Mesodermal cell (in vitro differentiated cells): ENCODE results near the gene MED25.
"Not testable (repeated sequence)": the region's sequence is repeated elsewhere in the genome, so short reads cannot be mapped to it uniquely, and the experiment has no call there.

Experiments used
- H3K27ac ChIP-seq: 2 replicates; pipeline ENCODE4 v1.7.0; 2013; ENCODE audit warnings: mild to moderate bottlenecking, low read depth, low read length, moderate library complexity; ENCODE audit not compliant: severe bottlenecking
- H3K36me3 ChIP-seq: 2 replicates; pipeline ENCODE4 v1.7.1; 2013; ENCODE audit warnings: mild to moderate bottlenecking, low read length, moderate library complexity; ENCODE audit not compliant: control insufficient read depth, insufficient read depth
- H3K4me1 ChIP-seq: one replicate; pipeline ENCODE4 v1.7.1; 2013; ENCODE audit warnings: mild to moderate bottlenecking, low read length; ENCODE audit not compliant: insufficient read depth, control insufficient read depth, poor library complexity, severe bottlenecking
- H3K4me3 ChIP-seq: 2 replicates; pipeline ENCODE4 v1.7.0; 2013; ENCODE audit warnings: low read length, control low read depth, mild to moderate bottlenecking; ENCODE audit not compliant: insufficient read depth, poor library complexity, severe bottlenecking; ENCODE audit errors: extremely low read depth
- H3K9me3 ChIP-seq: 2 replicates; pipeline ENCODE4 v1.7.1; 2013; ENCODE audit warnings: mild to moderate bottlenecking, low read length, moderate library complexity; ENCODE audit not compliant: control insufficient read depth
- WGBS, 2 experiments: methylation state at CpG; one replicate each; pipeline ENCODE4 v1.1.5; 2013; ENCODE audit warnings: missing lambda C conversion rate in 2 of 2; ENCODE audit not compliant: insufficient coverage in 2 of 2; 5-methylcytosine and 5-hydroxymethylcytosine counted together

Gene MED25

GRCh38 chr19:49818649-49819370 is 721 bp downstream of the MED25 start:
- 47 to 53% methylated on average over 11 to 16 of the region's 16 CpGs for WGBS, 2 experiments
- Histone ChIP-seq H3K36me3 (peaks cover 32% of the 10 kb centered on the region), H3K9me3 (no peaks in the 10 kb centered on the region), H3K4me1 (peaks cover 6% of the 10 kb centered on the region), H3K27ac (peak overlapping the region; percentile 95), H3K4me3 (peak overlapping the region; percentile 96)

GRCh38 chr19:49819452-49820115 is 1.5 kb downstream of the MED25 start:
- peaks cover 40% of the 10 kb centered on the region for H3K36me3 ChIP-seq
- WGBS, 2 experiments: 86 to 97% methylated on average over 4 to 5 of the region's 7 CpGs
- H3K4me1 ChIP-seq, H3K9me3 ChIP-seq, H3K27ac ChIP-seq: not testable (repeated sequence)
- H3K4me3 ChIP-seq: peak overlapping the region; percentile 96

- H3K27ac ChIP-seq: no peak overlapping the region
- WGBS, 2 experiments: 88 to 97% methylated on average over 6 to 7 of the region's 10 CpGs
- H3K4me1 ChIP-seq: peaks cover 6% of the 10 kb centered on the region
- no peak overlapping the region for H3K4me3 ChIP-seq
- peaks cover 44% of the 10 kb centered on the region for H3K36me3 ChIP-seq
- no peaks in the 10 kb centered on the region for H3K9me3 ChIP-seq
Observed at GRCh38 chr19:49820125-49820524, 2.0 kb downstream of the MED25 start.

GRCh38 chr19:49823472-49823871 is 5.4 kb downstream of the MED25 start:
- peaks cover 6% of the 10 kb centered on the region for H3K4me1 ChIP-seq
- 85 to 89% methylated on average over 11 to 12 of the region's 12 CpGs for WGBS, 2 experiments
- H3K36me3 ChIP-seq: peaks cover 53% of the 10 kb centered on the region
- H3K4me3 ChIP-seq: no peak overlapping the region
- no peak overlapping the region for H3K27ac ChIP-seq
- no peaks in the 10 kb centered on the region for H3K9me3 ChIP-seq

GRCh38 chr19:49824662-49825061 is 6.6 kb downstream of the MED25 start:
- no peak overlapping the region for H3K27ac ChIP-seq
- peaks cover under 1% of the 10 kb centered on the region for H3K4me1 ChIP-seq
- WGBS, 2 experiments: 95 to 97% methylated on average over 3 to 6 of the region's 6 CpGs
- no peaks in the 10 kb centered on the region for H3K9me3 ChIP-seq
- no peak overlapping the region for H3K4me3 ChIP-seq
- H3K36me3 ChIP-seq: peaks cover 64% of the 10 kb centered on the region

- Histone ChIP-seq H3K36me3 (peaks cover 72% of the 10 kb centered on the region), H3K9me3 (no peaks in the 10 kb centered on the region), H3K4me1 (peaks cover 4% of the 10 kb centered on the region), H3K4me3 (no peak overlapping the region), H3K27ac (no peak overlapping the region)
- 95 to 98% methylated on average over 14 of the region's 14 CpGs for WGBS, 2 experiments
Observed at GRCh38 chr19:49827034-49827433, 8.9 kb downstream of the MED25 start.

- Histone ChIP-seq H3K27ac (no peak overlapping the region), H3K9me3 (no peaks in the 10 kb centered on the region), H3K36me3 (peaks cover 73% of the 10 kb centered on the region), H3K4me3 (no peak overlapping the region), H3K4me1 (peaks cover 4% of the 10 kb centered on the region)
- WGBS, 2 experiments: 94 to 98% methylated on average over 8 of the region's 8 CpGs
Observed at GRCh38 chr19:49829200-49829599, 11.1 kb downstream of the MED25 start.

- Histone ChIP-seq H3K27ac (no peak overlapping the region), H3K4me1 (peaks cover 4% of the 10 kb centered on the region), H3K9me3 (no peaks in the 10 kb centered on the region), H3K4me3 (no peak overlapping the region), H3K36me3 (peaks cover 72% of the 10 kb centered on the region)
- 94 to 96% methylated on average over 13 to 18 of the region's 18 CpGs for WGBS, 2 experiments
Observed at GRCh38 chr19:49829721-49830120, 11.6 kb downstream of the MED25 start.

GRCh38 chr19:49830766-49831165 is 12.7 kb downstream of the MED25 start:
- H3K36me3 ChIP-seq: peaks cover 77% of the 10 kb centered on the region
- no peak overlapping the region for H3K4me3 ChIP-seq
- no peak overlapping the region for H3K27ac ChIP-seq
- no peaks in the 10 kb centered on the region for H3K9me3 ChIP-seq
- peaks cover 4% of the 10 kb centered on the region for H3K4me1 ChIP-seq
- 95 to 100% methylated on average over 7 to 10 of the region's 12 CpGs for WGBS, 2 experiments

GRCh38 chr19:49831592-49831991 is 13.5 kb downstream of the MED25 start:
- H3K4me1 ChIP-seq: peaks cover 5% of the 10 kb centered on the region
- WGBS, 2 experiments: 89 to 100% methylated on average over 7 of the region's 8 CpGs
- no peaks in the 10 kb centered on the region for H3K9me3 ChIP-seq
- H3K4me3 ChIP-seq: no peak overlapping the region
- peaks cover 85% of the 10 kb centered on the region for H3K36me3 ChIP-seq
- no peak overlapping the region for H3K27ac ChIP-seq

- peaks cover 94% of the 10 kb centered on the region for H3K36me3 ChIP-seq
- no peak overlapping the region for H3K27ac ChIP-seq
- WGBS, 2 experiments: 94 to 96% methylated on average over 6 to 8 of the region's 9 CpGs
- H3K4me3 ChIP-seq: no peak overlapping the region
- peaks cover 9% of the 10 kb centered on the region for H3K4me1 ChIP-seq
- H3K9me3 ChIP-seq: no peaks in the 10 kb centered on the region
Observed at GRCh38 chr19:49832556-49832955, 14.5 kb downstream of the MED25 start.
